ENCODE results near the gene FIGNL2. TPM values are rescaled to one million over a fixed set of nuclear protein-coding genes. Genes with fewer than 3 reads are reported as not detected.

FIGNL2 gene
- total and polyA plus RNA-seq, 10 donors, result 0.20 to 3.0 (median 1.4) TPM

GRCh38 chr12:51841727-51842126 lies 6.8 kb downstream of the FIGNL2 start:
- no peak overlapping the region for H3K4me3 ChIP-seq
- peaks cover 0 to 84% (median 9%) of the 10 kb centered on the region in 7 donors for H3K27me3 ChIP-seq (replicated peaks in 1 of 7)
- DNase-seq, result no peak
- peaks cover 0 to 17% (median 7%) of the 10 kb centered on the region in 6 donors for H3K4me1 ChIP-seq
- intact Hi-C loops (cut with DNase I; ENCODE audit: low total_unique reads), result no loop called here
- WGBS, 5 donors, result 65 to 84% (median 78%) methylated on average over 6 of the region's 6 CpGs
- H3K9me3 ChIP-seq, result no peaks in the 10 kb centered on the region
- H3K27ac ChIP-seq, result no peak overlapping the region
- H3K36me3 ChIP-seq, result no peaks in the 10 kb centered on the region
- TF ChIP-seq POLR2AphosphoS5 (IDR thresholded peaks at IDR 0.05) (no peak), CTCF (IDR thresholded peaks at IDR 0.05 in 8 of 11, conservative IDR thresholded peaks at IDR 0.05 in 3 of 11) (no peak), POLR2A (IDR thresholded peaks at IDR 0.05) (no peak)

GRCh38 chr12:51840966-51841365 lies 7.6 kb downstream of the FIGNL2 start:
- Histone ChIP-seq H3K36me3 (no peaks in the 10 kb centered on the region), H3K4me3 (no peak overlapping the region), H3K4me1 (peaks cover 0 to 9% (median 0%) of the 10 kb centered on the region in 6 donors), H3K9me3 (no peaks in the 10 kb centered on the region), H3K27me3 (replicated peaks in 1 of 7) (peaks cover 0 to 77% (median 2%) of the 10 kb centered on the region in 7 donors), H3K27ac (no peak overlapping the region)
- DNase-seq, result no peak
- TF ChIP-seq POLR2AphosphoS5 (IDR thresholded peaks at IDR 0.05) (no peak), CTCF (IDR thresholded peaks at IDR 0.05 in 8 of 11, conservative IDR thresholded peaks at IDR 0.05 in 3 of 11) (no peak), POLR2A (IDR thresholded peaks at IDR 0.05) (no peak)
- WGBS, 5 donors, result 72 to 90% (median 81%) methylated on average over 2 to 6 of the region's 6 CpGs
- intact Hi-C loops (cut with DNase I; ENCODE audit: low total_unique reads), result no loop called here

GRCh38 chr12:51839310-51839947 lies 9.1 kb downstream of the FIGNL2 start:
- H3K27me3 ChIP-seq (replicated peaks in 1 of 7), result peaks cover 0 to 64% (median 0%) of the 10 kb centered on the region in 7 donors
- peaks cover 0 to 12% (median under 1%) of the 10 kb centered on the region in 6 donors for H3K4me1 ChIP-seq
- H3K4me3 ChIP-seq, result no peak overlapping the region
- no peak for TF ChIP-seq POLR2AphosphoS5 (IDR thresholded peaks at IDR 0.05)
- no peak for TF ChIP-seq CTCF (IDR thresholded peaks at IDR 0.05 in 8 of 11, conservative IDR thresholded peaks at IDR 0.05 in 3 of 11)
- no peak for TF ChIP-seq POLR2A (IDR thresholded peaks at IDR 0.05)
- no peak for DNase-seq
- H3K27ac ChIP-seq, result no peak overlapping the region
- intact Hi-C loops (cut with DNase I; ENCODE audit: low total_unique reads), result no loop called here
- 77 to 91% (median 86%) methylated on average over 5 of the region's 5 CpGs for WGBS, 5 donors
- no peaks in the 10 kb centered on the region for H3K36me3 ChIP-seq
- H3K9me3 ChIP-seq, result no peaks in the 10 kb centered on the region

GRCh38 chr12:51838762-51839161 lies 9.8 kb downstream of the FIGNL2 start:
- 64 to 87% (median 79%) methylated on average over 4 of the region's 4 CpGs for WGBS, 5 donors
- no peak for TF ChIP-seq POLR2AphosphoS5 (IDR thresholded peaks at IDR 0.05)
- TF ChIP-seq POLR2A (IDR thresholded peaks at IDR 0.05), result no peak
- no peaks in the 10 kb centered on the region for H3K36me3 ChIP-seq
- no peak for DNase-seq
- no peak overlapping the region for H3K27ac ChIP-seq
- H3K9me3 ChIP-seq, result no peaks in the 10 kb centered on the region
- no peak overlapping the region for H3K4me3 ChIP-seq
- H3K4me1 ChIP-seq, result peaks cover 0 to 12% (median 1%) of the 10 kb centered on the region in 6 donors
- peaks cover 0 to 62% (median 0%) of the 10 kb centered on the region in 7 donors for H3K27me3 ChIP-seq (replicated peaks in 1 of 7)
- intact Hi-C loops (cut with DNase I; ENCODE audit: low total_unique reads), result no loop called here

All from spleen (tissue), 11 donors.